HepG2 (cell line): ENCODE measurements around the gene MGAT2. TPM values are rescaled to one million over a fixed set of nuclear protein-coding genes. Genes with fewer than 3 reads are reported as not detected.

Experiments used
- ATAC-seq: fragments of 200-7000 bp; cut with Tn5 transposase; 3 replicates; pipeline ENCODE4 v1.9.1; 2020; ENCODE audit warnings: mild to moderate bottlenecking, moderate library complexity
- BruUV-seq: library from RNA; stranded (reverse); fragments of 400-500 nt; replicated peaks from 2 replicates; lab custom pipeline; 2021; lab: Mats Ljungman, UMichigan
- CTCF ChIA-PET: fragments of 300-600 bp; formaldehyde crosslinking; extraction: SDS; loops from one replicate; lab custom pipeline; 2021; ENCODE audit warnings: low total read pairs, inconsistent platforms, low intra/inter-chr PET ratio; lab: Yijun Ruan, JAX
- POLR2A ChIA-PET: fragments of 350-600 bp; sonication (Branson Sonifier 250); formaldehyde crosslinking; loops from one replicate; lab custom pipeline; 2020; ENCODE audit warnings: antibody characterized with exemption, inconsistent platforms; lab: Yijun Ruan, JAX
- DNase-seq: peaks from one replicate; pipeline ENCODE4 v3.0.0-alpha.2; 2015; ENCODE audit warnings: low spot score
- FAIRE-seq: peaks from 3 replicates; lab custom pipeline; 2011; peaks lifted over from hg19 to GRCh38; lab: Jason Lieb, UNC
- H2AFZ ChIP-seq: one replicate; pipeline ENCODE4 v1.6.1; 2011; ENCODE audit warnings: low read length, inconsistent platforms
- H3K27ac ChIP-seq: fragments of 300-600 bp; 3 replicates; pipeline ENCODE4 v1.8.0; 2011; ENCODE audit warnings: mixed run types, mild to moderate bottlenecking, mixed read lengths, low read length, inconsistent platforms; ENCODE audit not compliant: insufficient read depth; ENCODE audit errors: extremely low read length
- H3K27me3 ChIP-seq, 2 experiments: fragments of 200-600 bp in 1 of 2; 2 replicates in 1 of 2; 3 replicates in 1 of 2; pipeline versions ENCODE4 v1.6.0 to v1.8.0; 2011; ENCODE audit warnings: low read length in 2 of 2, mild to moderate bottlenecking in 2 of 2, moderate library complexity in 2 of 2, inconsistent platforms in 1 of 2; ENCODE audit not compliant: insufficient read depth in 2 of 2, control insufficient read depth in 1 of 2
- H3K36me3 ChIP-seq, 2 experiments: fragments of 200-600 bp in 1 of 2; replicated peaks in 1 of 2; 2 replicates in 1 of 2; 3 replicates in 1 of 2; pipeline versions ENCODE4 v1.5.1 to v1.8.0; 2011; ENCODE audit warnings: low read length in 2 of 2, inconsistent platforms in 1 of 2; ENCODE audit not compliant: insufficient read depth in 2 of 2, control insufficient read depth in 1 of 2
- H3K4me1 ChIP-seq: 2 replicates; pipeline ENCODE4 v1.5.1; 2012; ENCODE audit warnings: low read length, inconsistent platforms; ENCODE audit not compliant: insufficient read depth
- H3K4me2 ChIP-seq: 2 replicates; pipeline ENCODE4 v1.6.0; 2011; ENCODE audit warnings: low read depth, low read length, inconsistent platforms
- H3K4me3 ChIP-seq, 3 experiments: fragments of 200-600 bp in 1 of 3; sonication (generic), shearing (Covaris generic) in 1 of 3; replicated peaks in 1 of 3; 2 replicates each; pipeline ENCODE4 v1.5.1; 2011 to 2016; ENCODE audit warnings: low read length in 3 of 3, inconsistent platforms in 2 of 3, low read depth in 2 of 3, mild to moderate bottlenecking in 2 of 3, control low read depth in 1 of 3, mixed read lengths in 1 of 3; ENCODE audit not compliant: insufficient read depth in 1 of 3
- H3K79me2 ChIP-seq: one replicate; pipeline ENCODE4 v1.6.1; 2011; ENCODE audit warnings: low read length, inconsistent platforms; ENCODE audit not compliant: insufficient read depth
- H3K9ac ChIP-seq: 2 replicates; pipeline ENCODE4 v1.6.0; 2011; ENCODE audit warnings: mild to moderate bottlenecking, low read depth, low read length, inconsistent platforms; ENCODE audit not compliant: insufficient read depth
- H3K9me3 ChIP-seq: 2 replicates; pipeline ENCODE4 v1.5.1; 2012; ENCODE audit warnings: mild to moderate bottlenecking, low read length
- H4K20me1 ChIP-seq: 2 replicates; pipeline ENCODE4 v1.6.0; 2011; ENCODE audit warnings: inconsistent platforms, mild to moderate bottlenecking, low read length, moderate library complexity; ENCODE audit not compliant: insufficient read depth
- CBX5 ChIP-seq: sonication (generic); formaldehyde crosslinking; IDR thresholded peaks from 2 replicates; pipeline ENCODE4 v1.4.0; 2020; ENCODE audit warnings: missing genetic modification reagents, borderline replicate concordance
- HOXA3 ChIP-seq: sonication (generic); formaldehyde crosslinking; IDR thresholded peaks from 2 replicates; pipeline ENCODE4 v1.5.0; 2020; ENCODE audit warnings: missing genetic modification reagents
- IRX3 ChIP-seq: sonication (generic); formaldehyde crosslinking; IDR thresholded peaks from 2 replicates; pipeline ENCODE4 v1.8.1; 2023; ENCODE audit warnings: mild to moderate bottlenecking, low read depth, missing genetic modification reagents, borderline replicate concordance
- NR2F2 ChIP-seq: IDR thresholded peaks from 2 replicates; pipeline ENCODE4 v1.6.1; 2012; ENCODE audit warnings: low read depth, inconsistent platforms, borderline replicate concordance
- PAF1 ChIP-seq: IDR thresholded peaks from 2 replicates; pipeline ENCODE4 v1.6.1; 2016; ENCODE audit warnings: missing genetic modification reagents, missing compliant biosample characterization
- POLR2A ChIP-seq, 2 experiments: IDR thresholded peaks; 2 replicates each; pipeline ENCODE4 v1.6.1; 2011; ENCODE audit warnings: low read depth in 2 of 2, low read length in 2 of 2, mild to moderate bottlenecking in 1 of 2, moderate library complexity in 1 of 2; ENCODE audit not compliant: insufficient read depth in 1 of 2
- POLR2AphosphoS2 ChIP-seq: IDR thresholded peaks from 2 replicates; pipeline ENCODE4 v1.6.1; 2011; ENCODE audit warnings: low read depth, low read length, improper control_type of control experiment
- POLR2G ChIP-seq: fragments of 200-400 bp; formaldehyde crosslinking; IDR thresholded peaks from 2 replicates; pipeline ENCODE4 v1.6.1; 2018; ENCODE audit warnings: mild to moderate bottlenecking, low read depth, low read length, moderate library complexity
- RBM22 ChIP-seq: fragments of 200-400 bp; formaldehyde crosslinking; optimal IDR thresholded peaks from 2 replicates; pipeline ENCODE3; 2017; ENCODE audit warnings: mild to moderate bottlenecking, low read length, moderate library complexity
- REPIN1 ChIP-seq: sonication (generic); formaldehyde crosslinking; IDR thresholded peaks from 2 replicates; pipeline ENCODE4 v1.8.0; 2022; ENCODE audit warnings: missing genetic modification reagents, low read depth, mild to moderate bottlenecking, borderline replicate concordance
- RXRB ChIP-seq: IDR thresholded peaks from 2 replicates; pipeline ENCODE4 v1.6.1; 2016; ENCODE audit warnings: borderline replicate concordance, missing genetic modification reagents, missing compliant biosample characterization
- SIN3B ChIP-seq: fragments of 150-350 bp; IDR thresholded peaks from 2 replicates; pipeline ENCODE4 v1.6.1; 2014; ENCODE audit warnings: low read length
- TOPORS ChIP-seq: sonication (generic); formaldehyde crosslinking; IDR thresholded peaks from 2 replicates; pipeline ENCODE4 v1.8.0; 2023; ENCODE audit warnings: mild to moderate bottlenecking, missing genetic modification reagents
- ZNF501 ChIP-seq: sonication (generic); formaldehyde crosslinking; IDR thresholded peaks from 2 replicates; pipeline ENCODE4 v1.5.1; 2020; ENCODE audit warnings: mild to moderate bottlenecking, moderate library complexity, missing genetic modification reagents
- ZNF562 ChIP-seq: sonication (generic); formaldehyde crosslinking; IDR thresholded peaks from 2 replicates; pipeline ENCODE4 v1.8.0; 2022; ENCODE audit warnings: missing genetic modification reagents, borderline replicate concordance
- WGBS: methylation state at CpG from one replicate; pipeline ENCODE4 v1.1.6; 2017; ENCODE audit warnings: low lambda C conversion rate; 5-methylcytosine and 5-hydroxymethylcytosine counted together
- in situ Hi-C: cut with HindIII; loops from 2 replicates; pipeline ENCODE4 v1.10.0; 2017; ENCODE audit warnings: low pct_unique_long_range_greater_than_20kb; ENCODE audit not compliant: extremely low pct_ligation_motif_present
- intact Hi-C: fragments of 100-400 bp; cut with micrococcal nuclease; formaldehyde crosslinking; loops from one replicate; pipeline ENCODE4 v1.10.0; 2022; ENCODE audit not compliant: unreplicated experiment
- polyA plus RNA-seq, 8 experiments: library from polyadenylated mRNA; depleted of rRNA in 3 of 8; stranded (reverse) in 7 of 8; unstranded in 1 of 8; fragments of >200 nt; fragmentation: Illumina TruSeq in 4 of 8; extraction: Trizol in 4 of 8; gene quantifications; 2 replicates each; pipeline versions ENCODE4 v1.2.1 to v1.2.3, GENCODE V29; 2011 to 2016; ENCODE audit warnings: low read depth in 4 of 8, missing spikeins in 1 of 8, mixed read lengths in 1 of 8; ENCODE audit not compliant: insufficient read depth in 1 of 8
- total RNA-seq, 5 experiments: library from RNA; depleted of rRNA; stranded (reverse); fragments of >200 nt; fragmentation: Illumina TruSeq; extraction: Trizol; gene quantifications; 2 replicates each; pipeline ENCODE4 v1.2.3, GENCODE V29; 2016; ENCODE audit warnings: low read depth in 1 of 5
- TF ChIP-seq, protein P1 (sequence below): sonication (generic); formaldehyde crosslinking; IDR thresholded peaks from 2 replicates; pipeline ENCODE4 v1.4.0; 2020; ENCODE audit warnings: missing genetic modification reagents
- TF ChIP-seq, protein P2 (sequence below): sonication (generic); formaldehyde crosslinking; IDR thresholded peaks from 2 replicates; pipeline ENCODE4 v1.4.0; 2020; ENCODE audit warnings: missing genetic modification reagents, mild to moderate bottlenecking, borderline replicate concordance

The MGAT2 gene
- total and polyA plus RNA-seq, 2 of the 13 experiments (the other 11 are each of a cell fraction or from before 2014, with no cell fraction given): 12.9 to 51.9 TPM

DNA sequence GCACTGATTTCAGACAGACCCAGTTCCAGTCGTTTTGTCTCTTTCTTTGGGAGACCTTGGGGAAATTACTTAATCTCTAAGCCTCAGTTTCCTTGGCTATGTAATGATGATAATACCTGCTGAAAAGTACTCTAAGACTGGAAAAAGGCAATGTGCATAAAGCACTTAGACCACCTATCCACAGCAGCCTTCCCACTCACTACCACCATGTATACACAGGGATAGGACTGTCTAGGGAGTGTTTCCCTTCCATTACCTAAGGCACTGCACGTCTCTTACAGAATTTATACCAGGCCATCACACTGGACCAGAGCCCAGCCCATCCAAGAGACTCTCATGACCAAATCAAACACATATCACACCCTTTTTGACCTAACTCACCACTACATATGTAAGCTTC is 40.8 kb upstream of the MGAT2 start:
- ATAC-seq: peak; percentile 50
- POLR2A ChIA-PET: interaction anchor here (1.2 kb wide), 1 partner anchor 16 kb away, joined by 4 read pairs; no protein-coding TSS in a partner anchor

GRCh38 chr14:49581209-49582112 is 39.1 kb upstream of the MGAT2 start:
- WGBS: 93% methylated on average over 9 of the region's 9 CpGs
- ChIA-PET CTCF (no interaction called here), POLR2A (interaction anchor here (2.3 kb wide), 1 partner anchor 39 kb away, joined by 8 read pairs; the partner anchor contains the start of genes MGAT2 and RPL36AL)
- Histone ChIP-seq H3K79me2 (peaks cover 61% of the 10 kb centered on the region), H3K36me3 (peaks cover 11 to 28% of the 10 kb centered on the region in 2 experiments), H2AFZ (no peak overlapping the region), H3K4me2 (no peak overlapping the region), H4K20me1 (peaks cover 57% of the 10 kb centered on the region), H3K9ac (no peak overlapping the region), H3K4me1 (peaks cover 30% of the 10 kb centered on the region), H3K27me3 (no peaks in the 10 kb centered on the region; a peak in 1 of 5 replicates), H3K27ac (no peak overlapping the region), H3K9me3 (no peaks in the 10 kb centered on the region), H3K4me3 (no peak overlapping the region)
- DNase-seq: no peak
- intact Hi-C loops (no loop called here), in situ Hi-C loops (no loop called here)
- BruUV-seq: no TSS peak
- no peak for ATAC-seq
- no peak for FAIRE-seq
- TF ChIP-seq POLR2AphosphoS2 (peak; percentile 8; the same call in 1 of the 2 replicates), SIN3B (no peak), POLR2A (IDR thresholded peaks at IDR 0.05; ENCODE audit: insufficient read depth in 1 of 2, low read depth in 2 of 2, low read length in 2 of 2) (peak; percentile 9 to 23; a peak in 1 of 4 replicates), TOPORS (CRISPR knock-in tag) (no peak), PAF1 (CRISPR knock-in tag) (no peak; the same call in 1 of the 2 replicates), POLR2G (peak; percentile 68), RXRB (no peak), RBM22 (peak; percentile 93), NR2F2 (no peak), ZNF501 (no peak), ZNF562 (CRISPR knock-in tag) (no peak), HOXA3 (no peak), REPIN1 (CRISPR knock-in tag) (0 out of 2 replicates have a peak, but pooled peaks have one; percentile 28), IRX3 (CRISPR knock-in tag) (no peak)
- TF ChIP-seq, protein P1, sequence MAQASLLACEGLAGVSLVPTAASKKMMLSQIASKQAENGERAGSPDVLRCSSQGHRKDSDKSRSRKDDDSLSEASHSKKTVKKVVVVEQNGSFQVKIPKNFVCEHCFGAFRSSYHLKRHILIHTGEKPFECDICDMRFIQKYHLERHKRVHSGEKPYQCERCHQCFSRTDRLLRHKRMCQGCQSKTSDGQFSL: no peak
- TF ChIP-seq, protein P2, sequence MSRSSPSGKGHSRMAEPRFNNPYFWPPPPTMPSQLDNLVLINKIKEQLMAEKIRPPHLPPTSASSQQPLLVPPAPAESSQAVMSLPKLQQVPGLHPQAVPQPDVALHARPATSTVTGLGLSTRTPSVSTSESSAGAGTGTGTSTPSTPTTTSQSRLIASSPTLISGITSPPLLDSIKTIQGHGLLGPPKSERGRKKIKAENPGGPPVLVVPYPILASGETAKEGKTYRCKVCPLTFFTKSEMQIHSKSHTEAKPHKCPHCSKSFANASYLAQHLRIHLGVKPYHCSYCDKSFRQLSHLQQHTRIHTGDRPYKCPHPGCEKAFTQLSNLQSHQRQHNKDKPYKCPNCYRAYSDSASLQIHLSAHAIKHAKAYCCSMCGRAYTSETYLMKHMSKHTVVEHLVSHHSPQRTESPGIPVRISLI (CRISPR knock-in tag): peak; percentile 46; the same call in 1 of the 2 replicates

More for the DNA sequence above, 40.8 kb upstream of the MGAT2 start:
- peaks cover 36% of the 10 kb centered on the region for H3K4me1 ChIP-seq
- H3K79me2 ChIP-seq: peaks cover 48% of the 10 kb centered on the region
- DNase-seq (no peak), FAIRE-seq (no peak)
- CTCF ChIA-PET: no interaction called here
- H4K20me1 ChIP-seq: peaks cover 45% of the 10 kb centered on the region
- no peak overlapping the region for H3K27ac ChIP-seq
- BruUV-seq: no TSS peak
- H3K9me3 ChIP-seq: no peaks in the 10 kb centered on the region
- H3K4me2 ChIP-seq: no peak overlapping the region
- H3K9ac ChIP-seq: no peak overlapping the region
- intact Hi-C loops: no loop called here
- H2AFZ ChIP-seq: no peak overlapping the region
- 89% methylated on average over 2 of the region's 2 CpGs for WGBS
- TF ChIP-seq CBX5 (CRISPR knock-in tag) (no peak), POLR2G (peak; percentile 50; the same call in 1 of the 2 replicates)
- in situ Hi-C loops: no loop called here
- H3K27me3 ChIP-seq: no peaks in the 10 kb centered on the region; a peak in 1 of 5 replicates
- no peak overlapping the region for H3K4me3 ChIP-seq
- H3K36me3 ChIP-seq: peaks cover 11 to 35% of the 10 kb centered on the region in 2 experiments
